GM21381 (cell line): ENCODE measurements around the gene MAPKAPK2.
"Not testable (repeated sequence)": the region's sequence is repeated elsewhere in the genome, so short reads cannot be mapped to it uniquely, and the experiment has no call there.

Experiments used
- ATAC-seq: cut with Tn5 transposase; IDR thresholded peaks from one replicate; pipeline ENCODE4 v1.9.1; 2021; ENCODE audit warnings: mild to moderate bottlenecking, moderate library complexity; ENCODE audit not compliant: unreplicated experiment

Gene MAPKAPK2

GRCh38 chr1:206739411-206740076 is 54.8 kb downstream of the MAPKAPK2 start:
- ATAC-seq, result peak; percentile 83

DNA sequence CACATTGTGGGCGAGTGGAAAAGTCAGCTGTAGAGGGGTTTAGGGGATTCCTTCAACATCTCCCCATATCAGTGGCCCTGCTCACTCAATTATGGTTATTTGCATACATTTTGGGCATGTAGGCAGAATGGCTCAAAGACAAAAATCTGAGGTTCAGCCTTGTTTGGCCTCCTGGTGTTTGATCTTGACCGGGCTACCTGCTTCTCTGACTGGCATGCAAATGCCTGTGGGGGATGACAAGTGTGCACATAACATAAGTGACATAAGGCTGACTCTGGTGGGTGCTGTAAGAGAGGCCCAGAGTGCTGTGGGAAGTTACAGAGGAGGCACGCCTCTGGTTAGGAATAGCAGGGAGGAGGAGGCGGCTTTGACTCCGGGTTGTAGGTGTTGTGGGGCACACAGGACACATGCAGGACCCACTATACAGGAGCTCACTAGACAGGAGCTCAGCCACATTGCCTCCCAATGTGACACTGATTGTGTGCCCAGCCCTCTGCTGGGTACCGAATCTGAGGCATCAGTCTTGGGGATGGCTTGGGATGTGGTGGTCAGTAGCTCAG is 56.5 kb downstream of the MAPKAPK2 start:
- no peak for ATAC-seq

- ATAC-seq, result no peak
These were observed 58.1 kb downstream of the MAPKAPK2 start for GRCh38 chr1:206742719-206743383.

- no peak for ATAC-seq
These were observed 60.0 kb downstream of the MAPKAPK2 start for GRCh38 chr1:206744683-206745082.

DNA sequence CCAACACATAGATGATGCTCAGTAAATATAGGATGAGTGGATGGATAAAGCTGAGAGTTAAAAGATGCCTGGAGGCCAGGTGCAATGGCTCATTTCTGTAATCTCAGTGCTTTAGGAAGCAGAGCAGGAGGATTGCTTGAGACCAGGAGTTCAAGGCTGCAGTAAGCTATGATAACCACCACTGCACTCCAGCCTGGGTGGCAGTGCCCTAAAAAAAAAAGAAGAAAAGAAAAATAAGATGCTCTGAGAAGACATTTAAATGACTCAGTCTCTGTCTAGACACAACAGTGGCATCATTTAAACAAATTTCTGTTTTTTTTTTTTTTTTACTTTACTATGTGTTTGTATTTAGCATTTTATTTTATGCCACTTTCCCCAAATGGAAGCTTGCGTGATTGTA is 60.6 kb downstream of the MAPKAPK2 start:
- no peak for ATAC-seq

GRCh38 chr1:206748348-206749030 is 63.8 kb downstream of the MAPKAPK2 start:
- ATAC-seq, result no peak

DNA sequence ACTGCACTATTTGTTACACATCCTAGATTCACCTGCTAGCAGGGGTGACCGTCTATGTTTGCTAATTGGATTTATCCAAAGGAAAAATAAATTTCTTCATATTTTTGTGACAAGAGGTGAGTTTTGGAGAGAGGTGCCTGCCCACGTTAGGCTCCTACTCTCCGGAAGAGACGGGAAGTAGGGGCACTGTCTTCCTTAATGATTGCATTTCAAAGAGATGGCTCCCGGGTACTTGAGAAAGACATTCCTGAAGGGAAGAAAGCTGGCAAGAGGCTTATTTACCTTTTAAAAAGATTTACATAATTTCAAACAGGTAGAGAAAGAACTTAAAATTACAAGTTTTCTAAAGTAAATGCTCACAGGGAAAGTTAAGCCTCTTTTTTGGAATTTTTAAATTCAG is 67.2 kb downstream of the MAPKAPK2 start:
- no peak for ATAC-seq

GRCh38 chr1:206752481-206752880 is 67.8 kb downstream of the MAPKAPK2 start:
- ATAC-seq, result no peak

GRCh38 chr1:206753141-206753540 is 68.4 kb downstream of the MAPKAPK2 start:
- no peak for ATAC-seq

DNA sequence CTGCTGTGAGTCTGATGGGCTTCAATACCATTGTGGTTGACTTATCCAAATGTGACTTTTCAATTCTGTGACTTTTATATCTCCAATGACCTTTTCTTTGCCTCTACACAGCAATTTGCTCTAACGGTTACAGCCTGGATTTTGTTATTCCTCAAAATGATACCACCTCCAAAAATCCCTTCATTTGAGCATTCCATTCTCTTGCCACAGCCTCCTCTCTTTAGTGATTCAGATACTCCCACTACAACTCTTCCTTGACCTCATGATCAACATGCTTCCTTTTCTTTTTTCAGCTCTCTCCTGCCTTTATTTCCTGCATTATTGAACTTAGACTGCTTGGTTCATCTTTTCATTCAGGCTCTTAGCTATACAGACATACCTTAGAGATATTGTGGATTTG is 69.3 kb downstream of the MAPKAPK2 start:
- ATAC-seq, result no peak

- ATAC-seq, result no peak
These were observed 73.0 kb downstream of the MAPKAPK2 start for GRCh38 chr1:206757524-206758266.

GRCh38 chr1:206760590-206760989 is 75.9 kb downstream of the MAPKAPK2 start:
- ATAC-seq, result no peak

- ATAC-seq, result no peak
These were observed 76.6 kb downstream of the MAPKAPK2 start for GRCh38 chr1:206761159-206761768.

- ATAC-seq, result not testable (repeated sequence)
These were observed 78.1 kb downstream of the MAPKAPK2 start for GRCh38 chr1:206762741-206763364.

DNA sequence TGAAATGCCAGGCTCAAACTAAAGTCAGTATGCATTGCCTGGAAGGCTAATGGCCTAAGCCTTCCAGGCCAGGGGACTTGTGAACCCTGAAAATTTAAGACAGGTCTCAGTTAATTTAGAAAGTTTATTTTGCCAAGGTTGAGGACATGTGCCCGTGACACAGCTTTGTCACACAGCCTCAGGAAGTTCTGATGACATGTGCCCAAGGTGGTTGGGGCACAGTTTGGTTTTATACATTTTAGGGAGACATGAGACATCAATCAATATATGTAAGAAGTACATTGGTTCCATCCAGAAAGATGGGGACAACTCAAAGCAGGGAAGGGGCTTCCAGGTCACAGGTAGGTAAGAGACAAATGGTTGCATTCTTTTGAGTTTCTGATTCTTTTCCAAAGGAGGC is 81.1 kb downstream of the MAPKAPK2 start:
- not testable (repeated sequence) for ATAC-seq

GRCh38 chr1:206766251-206766856 is 81.6 kb downstream of the MAPKAPK2 start:
- ATAC-seq, result peak; percentile 51

- ATAC-seq, result peak; percentile 15
These were observed 84.0 kb downstream of the MAPKAPK2 start for GRCh38 chr1:206768472-206769303.

- peak; percentile 55 for ATAC-seq
These were observed 84.6 kb downstream of the MAPKAPK2 start for GRCh38 chr1:206769304-206769731.
